NCI-H2227 treated with DMSO at 0.1 percent for 48 hours (cell line): ENCODE data around the gene CACNB2.

Experiments
- DNase-seq: peaks from one replicate; lab custom pipeline; 2025; lab: John Stamatoyannopoulos, UW

Gene CACNB2

DNA sequence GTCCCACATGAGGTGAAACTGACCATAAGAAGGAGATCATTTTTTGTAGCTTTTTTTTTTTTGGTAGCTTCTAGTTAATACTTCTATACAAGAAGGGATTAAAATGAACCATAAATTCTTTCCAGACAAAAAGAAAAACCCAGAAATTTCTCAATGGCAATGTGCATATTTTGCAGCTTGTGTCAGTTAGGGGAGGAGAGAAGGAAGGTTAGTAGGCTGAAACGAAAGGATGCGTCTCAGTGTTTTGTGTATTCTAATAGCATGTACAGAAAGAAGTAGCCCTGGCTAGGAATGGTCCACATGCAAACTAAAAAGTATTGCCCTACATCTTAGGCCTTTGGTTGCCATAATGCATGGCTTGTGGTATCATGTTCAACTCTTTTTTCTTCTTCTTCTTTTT is 90.6 kb downstream of the CACNB2 start:
- no peak for DNase-seq

DNA sequence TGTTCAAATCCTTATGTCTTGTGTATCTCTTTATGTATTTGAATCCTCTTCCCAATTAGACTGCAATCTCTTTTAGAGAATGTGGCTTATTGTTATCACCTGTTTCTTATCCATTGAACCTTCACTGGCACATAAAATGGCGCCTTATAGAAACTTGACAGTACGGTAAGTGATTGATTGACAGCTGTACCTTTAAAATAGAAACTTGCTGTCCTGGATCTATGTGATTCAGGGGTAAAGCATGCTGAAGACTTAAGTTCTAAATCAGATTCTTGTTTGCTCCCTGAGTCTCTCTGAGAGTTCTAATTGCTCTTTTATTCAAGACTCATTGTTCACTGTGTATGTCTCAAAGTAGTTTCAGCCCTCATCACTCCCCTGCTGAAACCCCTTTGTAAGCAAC is 91.3 kb downstream of the CACNB2 start:
- no peak for DNase-seq

DNA sequence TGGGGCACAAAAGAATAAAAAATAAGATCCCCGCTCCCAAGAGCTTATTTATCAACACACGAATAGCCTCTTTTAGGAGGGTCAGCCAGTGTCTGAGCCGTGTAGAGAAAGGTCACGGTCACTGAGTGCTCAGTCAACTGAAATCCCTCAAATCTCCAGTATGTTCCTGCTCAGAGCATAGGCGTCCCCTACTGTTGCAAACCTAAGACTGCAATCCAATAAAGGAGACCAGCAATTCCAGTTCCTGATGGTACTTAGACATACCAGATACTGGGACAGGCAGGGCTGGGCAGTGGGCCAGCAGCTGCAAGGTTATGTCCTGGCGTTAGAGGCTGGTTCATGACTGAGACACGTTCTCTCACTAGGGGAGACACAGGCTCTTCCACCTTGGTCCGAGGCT is 93.6 kb downstream of the CACNB2 start:
- no peak for DNase-seq

DNA sequence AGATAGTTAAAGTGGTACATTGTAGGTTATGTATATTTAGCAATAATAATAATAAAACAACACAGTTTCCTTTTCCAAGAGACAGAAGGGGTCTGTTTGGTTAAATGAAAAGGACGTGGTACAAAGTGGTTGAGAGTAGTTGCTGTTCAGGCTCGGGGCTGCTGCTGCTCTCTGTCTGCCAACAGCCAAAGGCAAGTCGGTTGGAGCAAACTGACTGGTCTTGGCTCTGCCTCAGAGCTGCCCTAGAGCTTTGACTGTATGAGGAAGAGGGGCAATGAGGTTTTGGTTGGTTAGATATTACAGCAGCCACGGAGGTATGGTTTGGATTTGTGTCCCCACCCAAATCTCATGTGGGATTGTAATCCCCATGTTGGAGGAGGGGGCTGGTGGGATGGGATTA is 95.3 kb downstream of the CACNB2 start:
- no peak for DNase-seq

DNA sequence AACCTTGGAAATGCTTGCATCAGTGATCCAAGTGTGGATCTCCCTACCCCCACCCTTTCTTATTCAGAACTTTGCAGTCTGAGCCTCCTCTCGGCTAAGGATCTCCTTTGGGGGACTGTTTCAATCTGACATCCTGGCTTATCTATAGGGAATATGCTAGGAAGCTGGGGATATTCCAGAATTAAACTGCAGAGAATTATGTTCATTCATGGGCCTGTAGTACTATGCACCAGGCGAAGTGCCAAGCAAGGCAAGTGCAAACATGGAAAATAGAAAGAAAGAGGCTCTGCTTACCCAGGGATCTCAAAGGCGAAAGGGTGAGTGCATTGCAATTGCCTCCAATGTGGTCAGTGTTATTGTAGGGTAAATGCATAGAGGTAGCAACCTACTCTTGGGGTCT is 96.5 kb downstream of the CACNB2 start:
- DNase-seq = no peak

DNA sequence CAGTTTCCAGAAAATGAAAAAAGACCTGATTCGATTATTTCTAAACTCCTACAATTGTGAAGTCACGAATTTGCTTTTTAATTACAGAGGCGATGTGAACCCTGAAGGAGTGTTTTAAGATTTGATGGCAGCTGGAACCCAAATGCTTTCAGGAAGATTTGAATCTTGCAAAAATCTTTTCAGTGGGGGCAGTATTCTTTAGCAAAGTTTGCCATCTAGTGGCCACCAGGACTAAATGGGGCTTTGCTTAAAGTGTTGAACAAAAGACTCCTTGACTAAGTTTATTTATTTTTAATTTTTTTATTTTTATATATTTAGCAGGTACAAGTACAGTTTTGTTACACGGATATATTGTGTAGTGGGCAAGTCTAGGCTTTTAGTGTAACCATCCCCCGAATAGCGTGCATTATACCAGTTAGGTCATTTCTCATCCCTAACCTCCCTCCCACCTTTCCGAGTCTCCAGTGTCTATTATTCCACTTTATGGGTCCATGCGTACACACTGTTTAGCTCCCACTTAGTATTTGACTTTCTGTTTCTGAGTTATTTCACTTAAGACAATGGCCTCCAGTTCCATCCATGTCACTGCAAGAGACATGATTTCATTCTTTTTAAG is 98.8 kb downstream of the CACNB2 start:
- peak; percentile 7 for DNase-seq

DNA sequence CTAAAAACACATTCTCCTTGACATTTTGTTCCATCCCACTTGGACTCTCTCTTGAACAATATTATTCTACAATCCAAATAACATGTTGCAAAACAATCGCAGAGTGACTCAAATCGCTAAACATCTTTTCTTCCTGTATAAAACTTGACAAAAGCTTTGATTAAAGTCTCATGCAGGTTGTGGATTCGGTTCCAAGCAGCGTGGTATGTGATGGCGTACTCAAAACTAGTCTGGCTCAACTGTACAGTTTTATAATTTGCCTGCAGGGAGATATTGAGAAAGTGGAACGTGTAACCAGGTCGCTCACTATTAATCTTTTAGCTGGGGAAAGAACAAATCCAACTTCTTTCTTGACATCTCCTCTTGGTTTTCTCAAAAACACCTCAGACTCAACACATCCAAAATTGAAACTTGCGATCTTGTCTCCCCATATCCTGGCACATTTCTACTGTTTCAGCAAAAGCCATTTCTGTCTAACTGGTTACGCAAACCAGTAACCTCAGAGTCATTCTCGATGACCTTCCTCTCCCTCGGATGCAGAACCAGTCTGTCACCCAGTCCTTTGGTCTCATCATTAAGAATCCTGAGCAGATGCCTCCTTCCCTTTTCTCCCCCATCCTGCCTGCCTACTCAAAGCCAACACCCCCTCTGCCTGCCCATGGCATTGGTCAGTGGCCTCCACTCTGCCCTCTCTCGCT is 100.1 kb downstream of the CACNB2 start:
- DNase-seq = no peak

DNA sequence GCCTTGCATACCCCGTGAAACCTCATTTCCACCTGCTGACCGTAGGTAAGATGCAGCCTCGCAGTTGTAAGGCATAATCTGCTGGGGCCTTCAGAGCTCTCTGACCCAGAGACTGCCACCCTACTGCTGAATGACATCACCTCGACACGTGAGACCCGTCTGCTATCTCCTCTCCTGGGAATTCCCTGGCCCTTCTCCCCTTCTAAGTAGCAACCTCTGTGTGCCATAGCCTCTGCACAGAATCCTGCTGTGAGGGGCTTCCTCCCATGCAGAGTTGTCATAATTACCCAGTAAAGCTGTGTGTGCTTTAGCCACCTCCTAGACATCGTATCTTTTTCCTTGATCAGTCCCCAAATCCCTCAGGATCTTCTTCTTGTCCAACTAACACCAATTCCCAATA is 106.7 kb downstream of the CACNB2 start:
- DNase-seq = no peak

DNA sequence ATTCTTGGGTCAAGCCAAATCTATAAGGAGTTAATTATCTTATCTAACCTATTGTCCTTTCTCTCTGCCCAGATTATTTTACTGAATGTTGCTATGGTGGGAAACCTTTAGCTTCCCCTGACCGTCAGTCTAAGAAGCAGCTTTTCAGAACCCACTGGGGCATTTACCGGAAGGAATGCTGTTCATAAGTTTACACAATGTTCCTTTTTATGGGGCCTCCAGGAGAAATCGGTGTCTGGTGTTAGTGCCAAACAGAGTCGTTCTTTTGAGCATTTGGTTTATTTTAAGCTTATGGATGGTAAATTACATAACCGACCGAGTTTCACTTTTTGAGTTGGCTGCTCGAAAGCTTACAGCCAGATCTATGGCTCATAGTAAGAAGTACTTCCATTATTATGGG is 111.9 kb downstream of the CACNB2 start:
- no peak for DNase-seq

DNA sequence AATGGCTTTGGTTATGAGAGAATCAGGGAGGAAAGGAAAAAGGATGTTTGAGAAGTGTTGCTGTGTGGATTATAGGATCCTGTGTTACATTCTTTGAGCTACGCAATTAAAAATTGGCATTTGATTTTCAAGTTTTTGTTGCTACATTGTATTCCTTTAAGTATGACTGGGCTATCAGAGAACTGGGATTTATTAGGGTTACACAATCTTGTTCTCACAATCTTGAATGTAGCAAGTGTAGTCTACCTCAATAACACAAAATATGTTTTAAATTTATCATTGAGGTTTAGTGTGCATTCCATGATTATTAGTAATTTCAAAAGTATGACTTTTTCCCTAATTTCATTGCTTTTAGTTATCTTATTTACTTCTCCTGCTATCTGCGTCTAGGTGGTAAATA is 113.9 kb downstream of the CACNB2 start:
- no peak for DNase-seq

DNA sequence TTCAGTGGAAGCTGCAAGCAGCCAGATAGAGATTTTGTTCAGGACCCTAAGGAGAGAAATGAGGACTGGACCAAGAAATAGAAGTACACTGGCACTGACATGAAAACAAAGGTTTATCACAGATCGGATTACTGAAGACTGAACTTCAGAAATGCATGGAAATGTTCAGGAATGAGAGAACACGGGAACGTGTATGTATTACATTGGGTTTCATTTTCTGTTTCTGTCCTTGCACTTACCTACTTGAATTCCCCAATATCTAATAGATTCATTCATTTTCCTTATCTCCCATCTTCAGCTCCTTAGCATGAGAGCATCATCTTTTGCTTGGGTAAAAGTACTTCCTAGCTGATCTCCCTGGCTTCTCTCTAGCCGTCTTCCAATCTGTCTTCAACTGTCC is 114.5 kb downstream of the CACNB2 start:
- no peak for DNase-seq

DNA sequence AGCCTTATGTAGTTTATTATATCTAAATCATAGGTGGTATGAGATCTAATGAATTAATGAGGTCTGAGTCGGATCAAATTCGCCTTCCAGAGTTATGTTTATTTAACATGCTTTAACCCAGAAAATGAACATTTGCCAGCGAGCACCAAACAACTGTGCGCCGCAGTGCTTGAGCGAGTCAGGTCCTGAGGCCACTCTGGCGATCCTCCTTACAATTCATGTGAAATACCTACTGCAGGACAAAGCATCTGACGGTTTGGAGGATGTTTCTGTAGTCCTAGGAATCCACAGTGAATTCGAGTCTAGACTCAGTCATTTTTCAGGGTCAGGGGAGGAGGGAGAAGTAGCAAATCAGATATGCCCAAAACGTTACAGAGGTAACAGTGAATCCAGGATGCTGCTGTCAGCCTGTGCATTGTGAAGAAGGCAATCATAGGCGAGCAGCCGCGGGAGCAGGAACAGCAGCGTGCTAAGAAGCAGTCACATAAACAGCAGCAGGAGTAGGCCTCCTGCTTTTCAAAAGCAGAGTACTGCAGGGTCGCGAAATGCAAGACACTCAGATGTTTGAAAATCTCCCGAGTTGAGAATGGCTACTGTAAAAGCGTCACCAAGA is 120.2 kb downstream of the CACNB2 start:
- peak; percentile 38 for DNase-seq

DNA sequence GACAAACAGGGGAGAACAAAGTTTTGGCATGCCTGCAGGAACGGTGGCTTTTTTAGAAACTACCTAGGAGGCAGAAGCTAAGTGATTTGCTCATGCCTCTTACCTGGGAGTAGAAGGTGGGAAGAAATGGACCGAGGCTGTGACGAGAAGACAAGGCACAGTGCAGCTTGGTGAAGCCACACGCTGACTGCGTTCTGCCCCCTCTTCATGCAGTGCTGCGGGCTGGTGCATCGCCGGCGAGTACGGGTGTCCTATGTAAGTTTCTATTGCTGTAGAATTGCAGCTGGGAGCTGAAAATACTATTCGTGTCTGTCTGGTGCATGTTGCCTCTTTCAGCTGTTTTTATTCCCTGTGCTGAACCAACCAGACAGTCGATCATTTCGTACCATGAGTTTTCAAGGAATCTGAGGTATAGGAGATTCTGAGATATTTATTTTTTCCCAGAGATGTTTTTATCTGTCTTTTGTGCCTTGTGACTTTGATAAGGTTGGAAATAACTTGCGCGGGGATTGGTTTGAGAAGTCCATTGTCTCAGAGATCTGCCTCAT is 120.9 kb downstream of the CACNB2 start:
- DNase-seq = peak; percentile 1

DNA sequence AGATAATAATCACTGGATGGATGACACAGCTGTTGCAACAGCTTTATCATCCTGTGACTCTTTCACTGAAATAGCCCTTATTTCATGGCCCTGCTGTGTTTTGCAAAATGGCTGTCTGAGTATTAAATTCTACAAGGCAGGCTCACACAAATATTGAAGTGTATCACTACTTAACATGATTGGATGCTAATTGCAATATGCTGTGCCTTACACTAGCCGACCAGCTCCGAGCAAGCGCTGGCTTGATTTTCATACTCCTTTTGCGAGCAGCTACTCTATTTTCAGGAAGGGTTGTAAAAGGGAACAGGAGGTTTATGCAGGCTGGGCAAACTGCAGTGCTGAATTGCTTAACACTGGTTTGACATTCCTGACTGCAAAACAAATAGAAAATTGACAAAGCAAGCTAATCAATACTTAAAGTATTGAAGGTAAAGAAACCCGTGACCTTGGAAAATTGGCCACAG is 121.6 kb downstream of the CACNB2 start:
- DNase-seq = no peak

DNA sequence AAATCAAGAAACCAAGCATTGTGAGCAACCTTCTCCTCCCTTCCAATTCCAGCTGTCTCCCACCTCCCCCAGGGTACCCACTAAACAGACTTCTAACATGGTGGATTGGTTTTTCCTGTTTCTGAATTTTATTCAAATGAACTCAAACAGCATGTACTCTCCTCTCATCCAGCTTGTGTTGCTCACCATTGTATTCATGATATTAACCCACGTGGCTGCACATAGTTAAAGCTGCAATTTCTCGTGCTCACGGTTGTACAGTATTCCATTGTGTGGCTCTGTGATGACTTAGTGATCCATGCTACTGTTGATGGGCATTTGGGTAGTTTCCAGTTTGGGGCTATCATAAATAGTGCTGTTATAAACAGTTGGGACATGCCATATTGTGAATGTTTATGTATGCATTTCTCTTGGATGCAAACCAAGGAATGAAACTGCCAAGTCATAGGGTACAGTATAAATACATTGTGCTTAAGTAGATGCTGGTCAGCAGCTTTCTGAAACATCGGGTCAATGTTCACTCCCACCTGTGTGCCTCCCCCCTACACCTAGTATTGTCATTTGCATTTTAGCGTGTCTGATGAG is 124.3 kb downstream of the CACNB2 start:
- DNase-seq = no peak

DNA sequence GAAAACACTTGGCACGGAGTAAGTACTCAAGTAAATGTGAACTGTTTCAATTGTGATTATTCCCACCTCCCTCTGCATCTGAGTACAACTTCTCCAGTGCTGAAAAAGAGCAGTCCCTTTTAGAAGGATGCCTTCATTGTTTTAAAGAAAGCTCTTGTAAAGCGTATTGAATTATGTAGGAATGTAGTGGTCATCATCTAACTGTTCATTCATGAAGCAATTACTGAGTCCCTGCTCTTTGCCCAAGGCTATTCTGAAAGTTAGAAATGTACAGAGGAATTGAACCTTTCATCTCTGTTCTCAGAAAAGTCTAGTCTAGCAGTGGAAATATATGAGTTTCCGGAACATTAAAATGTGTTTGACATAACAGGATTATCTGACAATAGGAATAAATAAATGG is 127.8 kb downstream of the CACNB2 start:
- no peak for DNase-seq

DNA sequence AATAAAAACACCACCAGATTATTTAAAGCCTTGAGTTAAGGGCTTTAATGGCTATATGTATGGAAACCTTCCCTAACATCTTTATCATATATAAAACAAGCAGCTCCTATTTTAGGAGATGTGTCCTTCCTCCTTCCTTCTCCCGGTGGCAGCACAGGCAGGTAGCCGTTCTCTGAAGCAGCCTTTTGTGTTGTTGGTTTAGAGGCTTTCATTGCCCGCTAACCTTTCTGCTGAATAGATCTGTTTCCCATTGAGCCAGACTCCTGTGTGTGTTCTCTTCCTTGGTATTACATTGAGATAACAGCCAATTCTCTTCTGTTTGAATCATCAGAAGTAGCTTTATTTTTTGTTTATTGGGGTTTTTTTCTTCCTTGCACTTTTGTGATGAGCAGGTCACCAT is 131.3 kb downstream of the CACNB2 start:
- no peak for DNase-seq

DNA sequence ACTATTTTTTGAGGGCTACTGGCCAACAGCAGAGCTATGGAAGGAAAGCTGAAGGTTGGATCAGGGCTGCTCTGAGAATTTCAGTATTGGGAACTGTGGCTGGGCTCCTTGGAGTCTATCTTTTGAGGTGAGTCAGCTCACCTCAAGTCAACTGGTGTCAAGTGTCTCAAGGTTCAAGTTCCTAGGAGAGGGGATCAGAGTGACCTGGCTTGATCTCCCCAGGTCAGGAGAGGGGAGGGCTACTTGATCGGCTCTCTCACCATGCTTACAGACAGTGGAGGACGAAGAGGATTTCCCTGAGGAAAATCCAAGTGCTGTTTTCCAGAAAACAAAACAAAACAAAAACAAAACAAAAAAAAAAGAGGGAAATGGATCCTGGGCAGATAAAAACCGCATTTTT is 132.8 kb downstream of the CACNB2 start:
- no peak for DNase-seq

DNA sequence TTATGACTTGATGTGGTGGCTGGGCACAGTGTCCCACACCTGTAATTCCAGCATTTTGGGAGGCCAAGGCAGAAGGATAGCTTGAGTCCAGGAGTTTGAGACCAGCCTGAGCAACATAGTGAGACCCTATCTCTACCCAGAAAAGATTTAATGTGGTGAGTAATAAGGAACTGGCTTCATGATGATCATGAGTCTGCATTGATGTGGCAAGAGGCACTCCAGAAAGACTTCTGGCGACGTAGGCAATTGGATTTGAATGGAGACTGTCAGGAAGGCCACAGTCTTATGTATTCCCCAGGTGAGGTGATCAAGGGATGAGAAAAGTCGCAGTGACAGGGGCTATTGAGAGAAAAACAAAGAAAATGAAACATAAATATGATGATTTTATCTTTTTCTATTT is 138.0 kb downstream of the CACNB2 start:
- no peak for DNase-seq

DNA sequence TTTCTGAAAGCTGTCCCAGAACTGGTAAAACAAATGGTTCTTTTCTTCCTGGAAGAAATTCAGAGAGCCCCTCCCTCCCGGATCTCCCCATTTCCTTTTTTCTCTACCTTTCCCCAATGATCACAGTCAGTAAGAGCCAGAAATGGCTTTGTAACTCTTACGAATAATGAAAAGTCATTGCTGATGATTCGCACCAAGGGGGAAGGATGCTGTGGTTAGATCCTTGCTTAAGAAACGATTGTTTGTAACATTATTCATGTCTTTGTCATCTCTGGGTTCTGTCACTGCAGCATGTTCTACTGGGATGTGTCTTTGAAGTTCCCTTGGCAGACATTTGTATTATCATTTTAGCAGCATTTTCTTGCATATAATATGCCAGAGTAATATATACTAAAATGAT is 138.9 kb downstream of the CACNB2 start:
- DNase-seq = no peak

DNA sequence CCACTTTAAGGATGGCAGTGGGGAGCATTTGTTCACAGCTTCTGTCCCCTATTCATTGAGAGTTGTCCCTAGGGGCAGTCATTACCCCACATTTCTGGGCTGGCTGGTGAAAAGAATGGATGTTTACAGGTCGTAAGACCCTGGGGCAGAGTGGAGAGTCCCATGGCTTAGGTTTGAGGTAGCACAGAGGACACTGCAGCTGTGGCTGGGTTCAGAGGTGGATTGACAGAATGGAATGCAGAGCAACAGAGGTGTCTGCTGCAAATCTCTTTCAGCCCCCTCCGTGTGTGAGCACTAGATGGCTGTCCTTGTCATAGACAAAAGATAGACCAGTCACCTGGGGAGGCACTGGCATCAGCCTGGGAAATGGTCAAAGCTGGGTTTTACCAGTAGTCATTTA is 141.9 kb downstream of the CACNB2 start:
- no peak for DNase-seq

DNA sequence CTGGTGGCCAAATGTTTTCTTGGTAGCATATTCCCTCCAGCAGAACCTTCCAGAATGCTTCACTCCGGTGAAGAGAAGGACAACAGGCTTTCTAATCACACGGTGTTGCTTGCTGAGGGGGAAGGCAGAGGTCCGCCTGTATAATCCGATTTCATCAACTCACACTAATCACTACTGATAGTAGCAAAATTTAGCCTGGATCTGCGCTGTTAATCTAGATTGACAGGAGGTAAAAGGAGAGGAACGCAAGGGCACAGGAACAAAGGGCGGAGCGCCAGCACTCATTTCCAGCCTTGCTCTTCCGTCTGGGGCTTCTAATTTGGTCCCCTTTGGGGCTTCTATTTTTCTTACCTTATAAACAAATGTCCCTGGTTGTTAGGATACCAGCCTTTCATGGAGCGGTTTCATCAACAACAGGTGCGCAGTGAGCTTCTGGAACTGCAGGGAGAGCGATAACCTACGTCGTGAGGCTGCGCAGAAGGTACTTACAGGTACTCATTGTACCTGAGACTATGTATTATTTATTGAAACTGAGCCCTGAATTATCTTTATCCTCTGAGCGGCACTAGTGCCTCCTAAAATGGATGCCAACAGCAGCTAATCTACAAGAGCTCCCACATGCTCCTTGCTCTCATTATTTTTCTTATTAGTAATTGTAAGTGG is 150.6 kb downstream of the CACNB2 start:
- peak; percentile 10 for DNase-seq
